Superior temporal gyrus (tissue), 1 donor: ENCODE measurements around the gene EP400.

Experiments
- DNase-seq: peaks from one replicate; pipeline ENCODE4 v3.0.0-alpha.2; 2016; ENCODE audit errors: extremely low spot score

EP400 gene

DNA sequence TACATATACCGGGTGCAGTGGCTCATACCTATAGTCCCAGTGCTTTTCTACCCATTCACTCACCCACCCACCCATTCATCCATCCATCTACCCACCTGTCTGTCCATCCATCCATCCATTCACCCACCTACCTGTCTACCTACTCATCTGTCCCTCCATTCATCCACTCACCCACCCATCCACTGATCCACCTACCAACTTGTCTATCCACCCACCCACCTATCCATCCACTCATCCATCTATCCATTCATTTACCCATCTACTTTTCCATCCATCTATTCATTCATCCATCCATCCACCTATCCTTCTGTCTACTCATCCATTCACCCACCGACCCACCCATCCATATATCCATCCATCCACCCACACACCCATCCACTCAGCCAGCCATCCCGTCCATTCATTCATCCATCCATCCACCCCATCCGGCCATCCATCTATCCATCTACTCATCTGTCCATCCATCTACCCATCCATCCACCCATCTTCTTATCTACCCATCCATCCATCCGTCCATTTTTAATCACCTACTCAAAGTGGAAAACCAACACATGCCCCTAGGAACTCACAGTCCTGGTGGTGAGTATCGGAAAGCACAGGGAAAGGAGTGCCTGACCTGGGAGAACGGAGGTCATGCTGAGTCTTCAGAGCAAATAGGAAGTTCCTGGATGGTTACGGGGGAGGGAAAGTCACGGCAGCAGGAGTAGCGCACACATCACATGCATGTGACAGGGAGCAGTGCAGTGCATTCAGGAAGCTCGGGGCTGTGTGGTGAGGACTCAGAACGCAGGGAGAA, 174.4 kb downstream of the EP400 start:
- DNase-seq, result no peak

DNA sequence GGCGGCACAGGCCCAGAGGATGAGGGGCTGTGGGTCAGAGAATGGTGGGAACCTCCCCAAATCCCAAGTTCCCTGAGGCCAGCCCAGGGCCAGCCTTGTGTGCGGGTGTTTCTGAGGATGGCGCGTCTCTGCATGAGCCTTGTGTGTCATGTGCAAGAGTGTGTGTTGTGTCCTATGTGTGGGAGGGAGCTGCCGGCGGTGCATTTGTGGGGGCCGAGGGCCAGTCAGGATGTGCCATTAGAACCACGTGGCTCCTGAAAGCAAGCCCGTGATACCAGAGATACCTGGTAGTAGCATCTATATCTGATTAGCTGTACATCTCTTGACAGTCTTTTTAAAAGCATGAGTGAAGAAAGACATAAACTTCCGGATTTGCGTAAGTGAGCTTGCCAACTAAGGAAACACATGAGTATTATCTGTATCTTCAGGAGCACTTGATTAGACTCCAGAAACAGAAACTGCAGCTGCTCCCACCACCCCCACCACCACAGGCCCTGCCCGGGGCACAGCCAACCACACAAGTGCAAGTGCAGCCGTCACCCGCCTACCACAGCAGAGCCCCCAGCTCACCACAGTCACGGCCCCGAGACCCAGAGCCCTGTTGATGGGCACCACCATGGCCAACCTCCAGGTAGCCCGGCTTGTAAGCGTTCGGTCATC, 175.2 kb downstream of the EP400 start:
- no peak for DNase-seq

DNA sequence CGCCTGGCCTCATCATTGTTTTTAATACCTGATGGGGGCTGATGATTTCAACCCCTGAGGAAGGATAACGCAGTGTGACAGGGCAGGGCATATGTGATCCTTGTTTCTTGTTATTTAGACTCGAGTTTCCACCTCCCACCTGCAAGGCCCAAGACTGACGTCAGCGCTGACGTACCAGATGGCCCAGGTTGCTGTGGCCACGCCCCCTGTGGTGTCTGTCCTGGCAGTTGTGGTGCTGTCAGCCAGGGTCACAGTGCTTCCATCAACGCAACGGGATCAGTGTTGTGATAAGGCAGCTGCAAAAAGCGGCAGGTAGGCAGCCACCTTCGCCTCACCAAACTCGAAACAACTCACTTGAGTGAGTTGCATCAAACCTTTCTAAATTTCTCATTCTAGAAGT, 176.0 kb downstream of the EP400 start:
- DNase-seq, result no peak

DNA sequence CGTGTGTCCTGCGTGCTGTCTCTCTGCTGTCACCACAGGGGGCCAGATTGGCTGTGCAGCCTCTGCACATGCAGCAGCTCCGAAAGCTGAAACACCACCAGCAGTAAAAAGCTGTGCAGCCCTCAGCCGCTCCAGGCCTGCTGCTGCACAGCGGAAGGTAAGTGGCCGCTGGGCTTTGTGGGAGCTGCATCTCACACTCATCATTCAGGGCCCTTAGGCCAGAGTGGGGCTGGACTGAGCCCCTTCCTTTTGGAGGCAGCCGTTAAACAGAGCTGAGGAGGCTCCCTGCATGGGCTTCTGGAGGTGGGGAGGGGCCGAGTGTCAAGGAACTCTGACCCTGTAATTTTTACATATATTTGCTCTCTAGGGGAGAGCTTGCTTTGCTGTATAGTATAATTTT, 177.3 kb downstream of the EP400 start:
- DNase-seq, result no peak

DNA sequence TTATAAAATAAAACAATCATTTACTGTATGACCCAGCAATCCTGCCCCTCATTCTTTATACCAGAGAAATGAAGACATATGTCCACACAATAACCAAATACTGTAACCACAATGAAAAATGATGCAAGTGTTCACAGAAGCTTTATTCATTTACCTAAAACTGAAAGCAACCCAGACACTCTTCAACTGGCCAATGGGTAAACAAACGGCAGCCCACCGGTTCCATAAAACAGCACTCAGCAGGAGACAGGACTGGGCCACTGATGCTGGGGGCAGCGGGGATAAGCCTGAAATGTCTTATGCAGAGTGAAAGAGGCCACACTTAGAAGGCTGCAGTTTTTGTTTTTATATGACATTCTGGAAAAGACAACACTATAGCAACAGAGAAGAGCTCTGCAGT, 179.3 kb downstream of the EP400 start:
- no peak for DNase-seq

DNA sequence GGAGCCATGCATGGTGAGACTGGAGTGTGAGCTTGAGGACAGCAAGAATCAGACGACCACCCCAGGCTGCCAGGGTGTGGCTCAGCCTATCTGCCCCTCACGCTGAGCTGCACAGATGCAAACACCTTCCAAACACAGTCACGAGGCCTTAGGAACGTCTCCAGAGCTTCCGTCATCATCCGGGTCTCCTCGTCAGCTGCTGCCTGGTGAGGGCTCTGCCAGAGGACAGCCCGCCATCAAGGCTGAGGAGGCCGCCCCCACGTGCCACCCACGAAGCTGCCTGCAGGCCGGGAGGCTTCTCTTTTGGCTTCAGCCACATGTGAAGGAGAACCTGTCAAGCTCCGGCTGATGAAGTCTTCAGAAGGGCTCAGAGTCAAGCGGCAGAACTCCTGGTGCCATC, 180.9 kb downstream of the EP400 start:
- DNase-seq, result no peak
